Stimulated activated CD8-positive, alpha-beta memory T cell treated with anti-CD3 and anti-CD28 coated beads, Interleukin-15, amount 100 ng/mL, for 4 hours (primary cell): ENCODE measurements around the gene BBS9.
"Not testable (repeated sequence)": the region's sequence is repeated elsewhere in the genome, so short reads cannot be mapped to it uniquely, and the experiment has no call there.

Source experiments
- DNase-seq, 2 donors: peaks; one replicate each; pipeline ENCODE4 v3.0.0-alpha.2; 2020; ENCODE audit warnings: low read depth in 2 of 2

The BBS9 gene

GRCh38 chr7:33494474-33494873 lies 365.1 kb downstream of the BBS9 start:
- DNase-seq: no peak

- DNase-seq: no peak
Observed at GRCh38 chr7:33495207-33495606, 365.8 kb downstream of the BBS9 start.

- no peak for DNase-seq
Observed at GRCh38 chr7:33497051-33497450, 367.7 kb downstream of the BBS9 start.

- DNase-seq: no peak
Observed at GRCh38 chr7:33500703-33501701, 371.6 kb downstream of the BBS9 start.

- DNase-seq: no peak
Observed at GRCh38 chr7:33503014-33503413, 373.6 kb downstream of the BBS9 start.

GRCh38 chr7:33503736-33504135 lies 374.4 kb downstream of the BBS9 start:
- no peak for DNase-seq

- DNase-seq: no peak
Observed at GRCh38 chr7:33504266-33504665, 374.9 kb downstream of the BBS9 start.

- no peak for DNase-seq
Observed at GRCh38 chr7:33509206-33509605, 379.8 kb downstream of the BBS9 start.

GRCh38 chr7:33511778-33512177 lies 382.4 kb downstream of the BBS9 start:
- no peak for DNase-seq

GRCh38 chr7:33516568-33516967 lies 387.2 kb downstream of the BBS9 start:
- DNase-seq: no peak

- no peak for DNase-seq
Observed at GRCh38 chr7:33517191-33517590, 387.8 kb downstream of the BBS9 start.

GRCh38 chr7:33527008-33527407 lies 397.6 kb downstream of the BBS9 start:
- DNase-seq: not testable (repeated sequence)

- DNase-seq: not testable (repeated sequence)
Observed at GRCh38 chr7:33527613-33528012, 398.2 kb downstream of the BBS9 start.

- no peak for DNase-seq
Observed at GRCh38 chr7:33529070-33529469, 399.7 kb downstream of the BBS9 start.

GRCh38 chr7:33530664-33531063 lies 401.3 kb downstream of the BBS9 start:
- DNase-seq: no peak

- DNase-seq: no peak
Observed at GRCh38 chr7:33531888-33532287, 402.5 kb downstream of the BBS9 start.

GRCh38 chr7:33534833-33535232 lies 405.5 kb downstream of the BBS9 start:
- no peak for DNase-seq

- no peak for DNase-seq
Observed at GRCh38 chr7:33535989-33536388, 406.6 kb downstream of the BBS9 start.

- DNase-seq: no peak
Observed at GRCh38 chr7:33536398-33537103, 407.2 kb downstream of the BBS9 start.

- DNase-seq: no peak
Observed at GRCh38 chr7:33537104-33537477, 407.7 kb downstream of the BBS9 start.

GRCh38 chr7:33539198-33539597 lies 409.8 kb downstream of the BBS9 start:
- DNase-seq: no peak

- DNase-seq: no peak
Observed at GRCh38 chr7:33539659-33540400, 410.5 kb downstream of the BBS9 start.
